ENCODE measurements around the gene GRM8.

DNA sequence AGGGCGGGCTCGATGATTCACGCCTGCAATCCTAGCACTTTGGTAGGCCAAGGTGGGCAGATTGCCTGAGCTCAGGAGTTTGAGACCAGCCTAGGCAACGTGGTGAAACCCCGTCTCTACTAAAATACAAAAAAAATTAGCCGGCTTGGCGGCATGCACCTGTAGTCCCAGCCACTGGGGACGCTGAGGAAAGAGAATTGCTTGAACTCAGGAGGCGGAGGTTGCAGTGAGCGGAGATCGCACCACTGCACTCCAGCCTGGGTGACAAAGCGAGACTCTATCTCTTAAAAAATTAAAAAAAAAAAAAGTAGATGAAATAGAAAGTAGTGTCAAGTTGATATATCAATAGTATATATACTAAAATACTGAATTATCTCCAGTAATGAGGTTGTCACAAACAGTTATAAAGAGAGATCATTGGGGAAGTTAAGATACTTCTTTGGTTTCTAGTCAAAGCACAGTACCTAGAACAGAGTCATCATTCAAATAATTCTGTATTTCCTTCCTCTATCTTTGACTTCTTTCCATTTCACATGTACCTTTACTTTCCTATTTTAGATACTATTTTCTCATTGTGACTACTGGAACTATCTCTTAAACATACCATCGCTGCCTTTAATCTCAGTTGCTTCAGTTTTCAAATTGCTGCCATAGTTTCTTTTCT, 491.7 kb downstream of the GRM8 start:
- TF ChIP-seq BHLHE40 (IDR thresholded peaks at IDR 0.05; ENCODE audit: borderline replicate concordance) = no peak
- TF ChIP-seq NFRKB (IDR thresholded peaks at IDR 0.05) = no peak
- TF ChIP-seq TARDBP (IDR thresholded peaks at IDR 0.05) = no peak
- no peak for TF ChIP-seq SP1 (IDR thresholded peaks at IDR 0.05)
- TF ChIP-seq FOXA1 (IDR thresholded peaks at IDR 0.05) = no peak
- no peak for TF ChIP-seq FOXK2 (IDR thresholded peaks at IDR 0.05)
- TF ChIP-seq FOXM1 (IDR thresholded peaks at IDR 0.05; ENCODE audit: borderline replicate concordance) = no peak

Data from HEK293T (cell line).